Medulla oblongata (tissue), 1 donor: ENCODE measurements around the gene BASP1.
"Not testable (repeated sequence)": the region's sequence is repeated elsewhere in the genome, so short reads cannot be mapped to it uniquely, and the experiment has no call there.

Experiments
- DNase-seq: peaks from one replicate; pipeline ENCODE4 v3.0.0-alpha.2; 2015; ENCODE audit errors: extremely low spot score

Gene BASP1

GRCh38 chr5:17256171-17256570 is 38.7 kb downstream of the BASP1 start:
- DNase-seq = no peak

GRCh38 chr5:17256839-17257238 is 39.4 kb downstream of the BASP1 start:
- DNase-seq = no peak

- no peak for DNase-seq
These were observed 40.4 kb downstream of the BASP1 start for GRCh38 chr5:17257705-17258273.

GRCh38 chr5:17258431-17258830 is 41.0 kb downstream of the BASP1 start:
- DNase-seq = no peak

DNA sequence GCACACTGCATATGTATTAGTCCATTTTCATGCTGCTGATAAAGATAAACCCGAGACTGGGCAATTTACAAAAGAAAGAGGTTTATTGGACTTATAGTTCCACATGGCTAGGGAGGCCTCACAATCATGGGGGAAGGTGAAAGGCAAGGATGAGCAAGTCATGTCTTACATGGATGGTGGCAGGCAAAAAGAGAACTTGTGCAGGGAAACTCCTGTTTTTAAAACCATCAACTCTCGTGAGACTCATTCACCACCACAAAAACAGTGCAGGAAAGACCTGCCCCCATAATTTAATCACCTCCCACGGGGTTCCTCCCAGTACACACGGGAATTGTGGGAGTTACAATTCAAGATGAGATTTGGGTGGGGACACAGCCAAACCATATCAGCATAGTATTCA is 41.6 kb downstream of the BASP1 start:
- DNase-seq = not testable (repeated sequence)

- DNase-seq = no peak
These were observed 42.3 kb downstream of the BASP1 start for GRCh38 chr5:17259630-17260257.

DNA sequence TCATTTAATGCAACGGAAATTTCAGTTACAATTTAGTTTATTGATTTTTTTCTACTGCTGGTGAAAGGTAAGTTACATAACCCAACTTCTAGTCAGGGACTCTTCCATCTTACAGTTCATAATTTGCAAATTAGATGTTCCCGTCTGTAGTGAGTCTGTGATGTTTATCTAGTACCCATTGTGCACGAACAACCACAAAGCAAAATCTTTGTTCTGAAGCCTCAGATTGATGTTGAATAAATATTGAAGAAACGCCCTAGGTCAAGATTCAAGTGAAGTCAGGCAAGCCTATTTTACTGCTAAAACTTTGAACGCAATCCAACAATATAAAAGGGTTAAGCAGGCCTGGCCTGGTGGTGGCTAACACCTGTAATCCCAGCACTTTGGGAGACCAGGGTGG is 43.1 kb downstream of the BASP1 start:
- no peak for DNase-seq

DNA sequence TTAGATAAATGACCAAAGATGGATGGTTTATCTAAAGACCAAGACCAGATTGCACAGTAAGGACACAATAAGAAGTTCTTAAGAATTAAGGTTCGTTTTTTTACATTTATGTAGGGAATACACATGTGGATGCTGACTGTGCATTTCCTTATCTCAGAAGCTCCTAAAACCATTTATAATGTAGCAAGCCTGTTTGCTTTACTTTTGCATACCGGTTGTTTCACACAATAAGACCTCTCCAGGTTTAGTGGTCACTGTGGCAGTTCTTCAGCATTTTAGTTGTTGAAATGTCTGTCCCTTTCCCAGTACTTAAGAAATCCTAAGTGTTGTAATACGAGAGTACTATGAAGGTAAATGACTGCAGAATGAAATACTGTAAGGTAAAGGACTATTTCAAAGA is 43.6 kb downstream of the BASP1 start:
- DNase-seq = no peak

DNA sequence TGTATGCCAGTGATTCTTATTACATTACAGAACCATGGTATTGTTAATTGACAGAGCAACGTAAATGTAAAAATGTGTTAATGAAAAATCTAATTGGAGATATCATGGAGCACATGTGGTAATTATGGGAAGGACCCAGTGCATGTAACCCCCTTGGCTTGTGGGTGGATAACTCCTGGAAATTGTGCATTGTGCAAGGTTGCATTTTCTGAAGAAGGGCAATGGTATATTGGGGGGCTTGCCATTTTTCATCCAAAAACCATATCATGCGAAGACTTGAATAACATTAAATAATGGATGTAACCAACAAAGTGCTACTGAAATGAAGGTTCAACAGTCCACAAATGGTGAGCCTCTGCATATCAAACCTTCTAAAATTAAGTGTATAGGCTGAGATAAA is 47.6 kb downstream of the BASP1 start:
- DNase-seq = no peak

- no peak for DNase-seq
These were observed 49.7 kb downstream of the BASP1 start for GRCh38 chr5:17267106-17267505.

DNA sequence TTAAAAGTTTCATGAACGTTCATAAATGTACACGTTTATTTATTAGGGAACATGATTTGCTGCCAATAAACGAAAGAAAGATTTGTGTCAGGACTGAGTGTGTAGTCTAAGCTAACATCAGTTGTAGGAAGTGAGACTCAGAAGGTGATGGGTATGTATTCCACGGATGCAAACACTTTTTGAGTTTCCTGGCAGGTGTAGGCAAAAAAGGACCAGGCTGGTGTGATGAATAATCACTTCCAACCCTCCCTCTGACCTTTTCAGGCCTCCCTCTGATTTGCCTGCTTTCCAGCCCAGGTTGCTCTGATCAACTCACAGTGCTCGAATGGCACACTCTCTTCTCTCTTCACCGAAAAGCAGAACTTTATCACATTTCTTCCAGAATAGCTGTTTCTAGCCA is 51.8 kb downstream of the BASP1 start:
- no peak for DNase-seq

- DNase-seq = no peak
These were observed 54.7 kb downstream of the BASP1 start for GRCh38 chr5:17272111-17272510.

- no peak for DNase-seq
These were observed 58.1 kb downstream of the BASP1 start for GRCh38 chr5:17275289-17276158.

DNA sequence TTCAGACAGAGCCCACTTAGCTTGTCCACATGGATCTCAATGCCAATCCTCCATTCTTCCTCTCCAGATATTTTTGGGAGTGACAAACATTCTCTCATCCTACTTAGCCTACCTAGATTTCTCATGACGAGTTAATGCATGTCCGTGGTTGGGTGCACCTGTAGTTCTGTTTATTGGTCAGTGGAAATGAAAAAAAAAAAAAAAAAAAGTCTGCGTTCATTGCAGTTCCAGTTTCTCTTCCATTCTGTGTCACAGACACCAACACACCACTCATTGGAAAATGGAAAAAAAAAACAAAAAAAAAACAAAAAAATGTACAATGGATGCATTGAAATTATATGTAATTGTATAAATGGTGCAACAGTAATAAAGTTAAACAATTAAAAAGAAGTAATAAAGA is 59.0 kb downstream of the BASP1 start:
- DNase-seq = no peak

GRCh38 chr5:17277907-17278306 is 60.5 kb downstream of the BASP1 start:
- no peak for DNase-seq

- DNase-seq = no peak
These were observed 61.5 kb downstream of the BASP1 start for GRCh38 chr5:17278931-17279330.

DNA sequence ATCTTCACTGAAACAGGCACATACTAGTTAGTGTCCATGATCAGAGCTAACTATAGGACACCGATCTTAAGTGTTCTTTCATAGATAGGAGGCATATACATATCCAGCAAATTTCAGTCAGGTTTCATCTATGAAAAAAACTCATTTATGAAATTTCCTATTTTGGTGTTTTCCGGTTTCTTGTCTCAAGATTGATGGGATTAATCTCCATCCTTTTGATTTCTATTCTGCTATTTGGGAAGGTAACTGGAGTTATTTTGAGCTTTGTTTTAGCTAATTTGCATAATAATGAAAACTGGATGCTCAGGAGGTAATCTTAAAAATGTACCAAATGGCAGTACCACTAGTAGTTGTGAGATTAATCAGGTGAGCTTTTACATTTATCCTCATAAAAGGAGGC is 62.1 kb downstream of the BASP1 start:
- DNase-seq = no peak

- DNase-seq = peak; percentile 45
These were observed 65.1 kb downstream of the BASP1 start for GRCh38 chr5:17282283-17283120.

GRCh38 chr5:17283121-17283415 is 65.6 kb downstream of the BASP1 start:
- no peak for DNase-seq

DNA sequence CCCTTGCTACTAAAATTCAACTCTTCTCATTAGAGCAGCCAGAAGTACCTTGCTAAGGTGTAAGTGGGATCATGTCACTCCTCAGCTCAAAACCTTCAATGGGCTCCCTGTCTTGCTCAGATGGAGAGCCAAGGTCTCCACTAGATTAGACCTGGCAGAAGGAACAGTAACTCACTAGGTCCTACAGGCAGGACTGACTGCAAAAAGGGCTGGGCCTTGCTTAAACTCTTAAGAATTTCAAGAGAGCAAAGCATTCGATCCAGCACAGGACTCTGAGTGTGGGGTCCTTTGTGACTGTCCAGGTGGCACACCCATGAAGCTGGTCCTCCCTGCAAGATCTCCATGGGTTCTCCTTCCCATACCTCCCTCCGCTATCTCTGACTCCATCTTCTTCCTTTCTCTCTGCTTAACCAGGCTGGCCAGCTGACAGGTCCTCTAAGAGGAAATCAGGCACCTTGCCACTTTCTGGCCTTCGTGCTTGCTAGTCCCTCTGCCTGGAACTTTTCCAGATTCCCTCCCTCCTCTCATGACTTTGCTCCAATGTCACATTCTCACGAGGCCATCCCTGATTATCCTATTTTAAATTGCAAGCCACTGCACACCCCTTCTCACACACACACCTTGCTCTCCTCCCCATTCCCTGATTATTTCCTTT is 70.2 kb downstream of the BASP1 start:
- no peak for DNase-seq

DNA sequence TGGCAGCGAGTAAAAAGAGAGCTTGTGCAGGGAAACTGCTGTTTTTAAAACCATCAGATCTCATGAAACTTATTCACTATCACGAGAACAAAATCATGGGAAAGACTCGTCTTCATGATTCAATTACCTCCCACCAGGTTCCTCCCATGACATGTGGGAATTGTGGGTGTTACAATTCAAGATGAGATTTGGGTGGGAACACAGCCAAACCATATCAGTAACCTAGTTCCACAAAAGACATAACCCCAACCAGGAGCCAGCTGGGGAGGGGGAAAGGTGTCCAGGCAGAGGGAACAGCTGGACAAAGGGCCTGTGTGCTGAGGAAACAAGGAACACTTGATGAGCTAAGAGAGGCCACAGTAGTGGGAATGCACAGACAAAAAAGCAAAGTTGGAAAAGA is 71.1 kb downstream of the BASP1 start:
- no peak for DNase-seq
